H1 (cell line): Measurements from ENCODE around the gene RBM20. TPM values are rescaled to one million over a fixed set of nuclear protein-coding genes. Genes with fewer than 3 reads are reported as not detected.
A peak's percentile ranks its signal among the peaks of the same experiment; 100 is the strongest.

Experiments
- ASH2L ChIP-seq: fragments of 200-600, 300-600 bp; sonication (generic); IDR thresholded peaks from one replicate; pipeline ENCODE4 v1.7.1; 2017; ENCODE audit warnings: low read length
- CHD7 ChIP-seq: fragments of 300-600 bp; sonication (generic); IDR thresholded peaks from 2 replicates; pipeline ENCODE4 v1.7.1; 2012; ENCODE audit warnings: low read length, moderate library complexity, mild to moderate bottlenecking, inconsistent platforms; ENCODE audit not compliant: insufficient replicate concordance
- HDAC6 ChIP-seq: IDR thresholded peaks from one replicate; pipeline ENCODE4 v1.7.1; 2012; ENCODE audit warnings: low read depth, mild to moderate bottlenecking, inconsistent platforms, low read length, moderate library complexity
- NANOG ChIP-seq: IDR thresholded peaks from 2 replicates; pipeline ENCODE4 v1.6.1; 2011; ENCODE audit warnings: low read length, low read depth, mild to moderate bottlenecking, inconsistent platforms; ENCODE audit not compliant: insufficient read depth, poor library complexity, severe bottlenecking
- NRF1 ChIP-seq: IDR thresholded peaks from 2 replicates; pipeline ENCODE4 v1.6.1; 2011; ENCODE audit warnings: mild to moderate bottlenecking, low read depth, low read length, improper control_type of control experiment
- PHF8 ChIP-seq: fragments of 200-600 bp; sonication (generic); conservative IDR thresholded peaks from 2 replicates; pipeline ENCODE4 v1.7.1; 2012; ENCODE audit warnings: low read depth, mild to moderate bottlenecking, inconsistent platforms, low read length, moderate library complexity
- POLR2A ChIP-seq, 2 experiments: IDR thresholded peaks; 1 replicate in 1 of 2; 2 replicates in 1 of 2; pipeline ENCODE4 v1.6.1; 2011; ENCODE audit warnings: low read depth in 2 of 2, low read length in 2 of 2, mild to moderate bottlenecking in 2 of 2; ENCODE audit errors: control extremely low read depth in 1 of 2
- RNF2 ChIP-seq: fragments of 200-900, 300-1000 bp; sonication (generic); IDR thresholded peaks from 2 replicates; pipeline ENCODE4 v1.7.1; 2016; ENCODE audit warnings: borderline replicate concordance, low read depth, mild to moderate bottlenecking, antibody characterized with exemption, low read length; ENCODE audit not compliant: poor library complexity, severe bottlenecking; ENCODE audit errors: missing control alignments
- SP4 ChIP-seq: IDR thresholded peaks from 2 replicates; pipeline ENCODE4 v1.6.1; 2012; ENCODE audit warnings: low read length, inconsistent platforms
- TAF7 ChIP-seq: optimal IDR thresholded peaks from 2 replicates; pipeline ENCODE3; 2011; ENCODE audit warnings: low read depth, mild to moderate bottlenecking, inconsistent platforms, low read length, moderate library complexity, borderline replicate concordance
- polyA plus RNA-seq, 7 experiments: library from polyadenylated mRNA; depleted of rRNA in 3 of 7; stranded (reverse) in 5 of 7; unstranded in 2 of 7; fragments of >200 nt in 5 of 7; fragments of 200-250 nt in 2 of 7; gene quantifications; 1 replicate in 5 of 7; 2 replicates in 1 of 7; 4 replicates in 1 of 7; pipeline versions ENCODE4 v1.2.1 to v1.2.3, GENCODE V29; 2011 to 2013; ENCODE audit warnings: missing spikeins in 2 of 7, mixed read lengths in 2 of 7
- total RNA-seq: library from RNA; stranded (reverse); fragmentation: NEBNext Ultra II Directional; extraction: Animal tissue kit (Norgen Biotek cat#: 25700); gene quantifications from 2 replicates; pipeline ENCODE4 v1.2.1, GENCODE V29; 2021

The RBM20 gene
- total and polyA plus RNA-seq, 2 of the 8 experiments (the other 6 are each of a cell fraction or from before 2014, with no cell fraction given) = 0.05 to 0.63 TPM

- no peak for TF ChIP-seq CHD7
- no peak for TF ChIP-seq NANOG
- TF ChIP-seq HDAC6 = no peak
- TF ChIP-seq RNF2 = no peak
- TF ChIP-seq POLR2A (IDR thresholded peaks at IDR 0.05; ENCODE audit: control extremely low read depth in 1 of 2, low read depth in 2 of 2, low read length in 2 of 2) = peak; percentile 65 to 75
- peak; percentile 52 for TF ChIP-seq ASH2L
- TF ChIP-seq SP4 = no peak
- TF ChIP-seq NRF1 = no peak
- 0 out of 2 replicates have a peak, but pooled peaks have one; percentile 22 for TF ChIP-seq PHF8
- TF ChIP-seq TAF7 = peak; percentile 55
These were observed 228.2 kb downstream of the RBM20 start (continued) for GRCh38 chr10:110872145-110872983.
